GM12874 (cell line): Measurements from ENCODE around the gene TRIM24.

Experiments
- CTCF ChIP-seq: IDR thresholded peaks from 2 replicates; pipeline ENCODE4 v1.5.1; 2011; ENCODE audit warnings: low read depth, mild to moderate bottlenecking, control low read depth, low read length, moderate library complexity; ENCODE audit not compliant: insufficient read depth

The TRIM24 gene

GRCh38 chr7:138481447-138482380, 21.7 kb downstream of the TRIM24 start:
- TF ChIP-seq CTCF: no peak

GRCh38 chr7:138483531-138483930, 23.5 kb downstream of the TRIM24 start:
- no peak for TF ChIP-seq CTCF

GRCh38 chr7:138491612-138492386, 31.7 kb downstream of the TRIM24 start:
- TF ChIP-seq CTCF: no peak

- no peak for TF ChIP-seq CTCF
Observed at GRCh38 chr7:138492423-138492822, 32.4 kb downstream of the TRIM24 start.

GRCh38 chr7:138493535-138493934, 33.5 kb downstream of the TRIM24 start:
- TF ChIP-seq CTCF: no peak

- no peak for TF ChIP-seq CTCF
Observed at GRCh38 chr7:138495485-138495884, 35.4 kb downstream of the TRIM24 start.

- no peak for TF ChIP-seq CTCF
Observed at GRCh38 chr7:138499340-138499739, 39.3 kb downstream of the TRIM24 start.
